HUES6 (cell line): Measurements from ENCODE around the gene ERG.

Experiments
- H3K27ac ChIP-seq: 2 replicates; pipeline ENCODE4 v1.7.0; 2013; ENCODE audit warnings: low read depth, mild to moderate bottlenecking, low read length, inconsistent platforms
- H3K27me3 ChIP-seq: 2 replicates; pipeline ENCODE4 v1.6.1; 2013; ENCODE audit warnings: low read length; ENCODE audit not compliant: control insufficient read depth, insufficient read depth
- H3K36me3 ChIP-seq: 2 replicates; pipeline ENCODE4 v1.6.1; 2013; ENCODE audit warnings: low read length; ENCODE audit not compliant: control insufficient read depth, insufficient read depth
- H3K4me1 ChIP-seq: 2 replicates; pipeline ENCODE4 v1.6.1; 2013; ENCODE audit warnings: low read length; ENCODE audit not compliant: control insufficient read depth, insufficient read depth
- H3K4me3 ChIP-seq: 2 replicates; pipeline ENCODE4 v1.5.1; 2013; ENCODE audit warnings: low read depth, low read length
- H3K9ac ChIP-seq: one replicate; pipeline ENCODE4 v1.6.1; 2013; ENCODE audit warnings: mild to moderate bottlenecking, low read length
- H3K9me3 ChIP-seq: 2 replicates; pipeline ENCODE4 v1.6.1; 2013; ENCODE audit warnings: low read depth, low read length; ENCODE audit not compliant: control insufficient read depth, insufficient read depth

ERG gene

DNA sequence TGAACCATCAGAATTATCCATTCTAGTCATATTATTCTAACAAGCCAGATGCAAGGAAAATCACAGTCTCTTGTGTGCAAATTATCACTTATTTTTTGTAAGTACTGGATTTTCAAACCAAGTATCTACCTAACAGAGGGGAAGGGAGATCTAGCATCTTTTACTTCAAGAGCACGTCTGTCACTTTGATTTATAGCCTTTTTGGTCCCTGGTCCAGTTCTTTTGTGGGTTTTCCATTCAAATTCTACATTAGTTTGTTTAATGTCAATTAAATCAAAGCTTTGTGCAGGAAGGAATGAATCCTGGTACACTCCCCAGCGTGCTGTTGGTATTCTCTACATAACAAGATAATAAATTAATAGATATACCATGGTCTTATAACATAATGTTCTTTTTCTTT is 43.6 kb downstream of the ERG start:
- Histone ChIP-seq H3K27me3 (no peaks in the 10 kb centered on the region), H3K36me3 (no peaks in the 10 kb centered on the region), H3K9me3 (no peaks in the 10 kb centered on the region), H3K4me3 (no peak overlapping the region), H3K9ac (no peak overlapping the region), H3K4me1 (peaks cover 4% of the 10 kb centered on the region; the same call in 1 of the 2 replicates), H3K27ac (no peak overlapping the region)

DNA sequence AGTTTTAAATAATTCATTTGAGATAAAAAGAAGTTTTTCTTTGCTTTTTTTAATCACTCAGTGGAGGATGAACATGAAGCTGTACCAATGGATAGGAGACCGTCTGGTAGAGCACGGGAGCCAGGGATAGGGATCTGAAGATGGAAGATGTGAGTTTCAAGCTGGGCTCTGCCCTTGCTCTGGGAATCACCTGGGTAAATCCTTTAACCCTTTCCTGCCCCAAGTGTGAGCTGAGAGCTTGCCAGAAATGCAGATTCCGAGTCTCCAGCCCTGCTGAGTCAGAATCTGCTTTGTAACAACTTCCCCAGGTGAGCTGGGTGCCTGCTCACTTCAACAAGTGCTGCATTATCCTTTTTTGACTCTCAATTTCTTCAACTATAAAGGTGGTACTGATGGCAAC is 44.1 kb downstream of the ERG start:
- no peaks in the 10 kb centered on the region for H3K27me3 ChIP-seq
- no peak overlapping the region for H3K4me3 ChIP-seq
- H3K27ac ChIP-seq: no peak overlapping the region
- H3K4me1 ChIP-seq: peaks cover 4% of the 10 kb centered on the region; the same call in 1 of the 2 replicates
- no peaks in the 10 kb centered on the region for H3K9me3 ChIP-seq
- no peak overlapping the region for H3K9ac ChIP-seq
- H3K36me3 ChIP-seq: no peaks in the 10 kb centered on the region

DNA sequence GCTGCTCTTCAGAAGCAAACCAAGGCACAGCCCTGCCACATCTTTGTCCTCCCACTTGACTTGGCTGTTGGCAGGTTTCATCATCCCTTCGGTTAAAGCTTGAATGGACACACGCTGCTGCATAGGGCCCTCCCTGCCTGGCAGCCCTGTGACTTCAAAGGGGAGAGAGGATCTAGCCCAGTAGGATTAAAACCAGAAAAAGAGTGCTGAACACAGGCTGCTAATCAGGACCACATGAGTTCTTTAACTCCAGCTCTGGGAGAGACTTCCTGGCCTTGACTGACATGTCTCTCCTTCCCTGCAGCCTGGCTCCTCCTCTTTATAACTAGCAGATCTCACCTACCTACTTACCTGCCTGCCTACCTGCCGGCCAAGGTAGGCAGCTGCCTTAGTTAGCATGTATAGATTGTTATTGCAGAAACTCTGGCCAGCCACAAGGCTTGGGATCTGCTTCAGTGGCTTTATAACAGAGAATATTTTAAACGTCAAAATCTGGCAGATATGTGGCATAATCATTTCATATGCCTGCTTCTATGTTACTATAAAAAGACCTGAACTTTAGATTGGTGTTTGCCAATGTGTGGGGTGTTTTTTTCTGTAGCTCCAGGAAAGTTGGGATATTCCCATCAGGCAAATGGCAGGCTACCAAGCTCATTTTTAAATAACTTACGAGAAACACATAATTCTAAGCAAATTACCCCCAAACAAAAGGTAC is 49.4 kb downstream of the ERG start:
- H3K4me1 ChIP-seq: no peaks in the 10 kb centered on the region; the same call in 1 of the 2 replicates
- no peak overlapping the region for H3K27ac ChIP-seq
- H3K27me3 ChIP-seq: peaks cover 14% of the 10 kb centered on the region; the same call in 1 of the 2 replicates
- no peaks in the 10 kb centered on the region for H3K36me3 ChIP-seq
- no peak overlapping the region for H3K4me3 ChIP-seq
- no peaks in the 10 kb centered on the region for H3K9me3 ChIP-seq
- no peak overlapping the region for H3K9ac ChIP-seq

DNA sequence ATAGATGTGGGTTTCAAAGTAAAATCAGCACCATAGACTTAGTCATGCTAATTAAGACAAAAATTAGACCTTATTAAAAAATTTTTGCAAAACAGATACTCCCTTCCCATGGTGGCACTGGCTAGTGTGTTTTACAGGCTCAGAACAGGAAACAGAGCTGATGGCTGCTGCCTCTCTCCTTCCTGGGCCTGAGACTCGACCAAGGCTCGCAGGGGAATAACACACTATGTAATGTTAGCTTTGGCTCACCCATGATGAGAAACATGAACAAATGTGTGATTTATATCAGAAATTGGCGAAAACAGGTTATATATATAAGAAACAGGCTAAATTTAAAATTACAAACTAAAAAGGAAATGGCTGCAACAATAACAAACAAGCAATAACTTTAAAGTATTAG is 50.7 kb downstream of the ERG start:
- no peak overlapping the region for H3K27ac ChIP-seq

DNA sequence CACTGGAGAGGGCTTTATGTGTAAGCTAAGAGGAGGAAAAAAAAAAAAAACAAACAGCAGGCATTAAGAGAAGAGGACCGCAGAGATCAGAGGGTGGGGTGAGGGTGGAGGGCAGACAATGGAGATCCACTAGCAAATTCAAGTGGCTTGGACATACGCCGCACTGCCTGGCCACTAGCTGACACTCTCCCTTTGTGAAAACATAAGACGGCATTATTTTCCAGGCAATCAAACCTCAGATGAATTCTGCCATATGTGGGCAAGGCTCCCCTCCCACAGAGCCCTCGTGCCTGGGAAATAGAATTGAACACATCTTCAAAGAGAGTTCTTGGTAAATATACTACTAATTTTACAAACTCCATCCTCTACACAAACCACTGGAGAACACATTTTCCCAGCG is 53.6 kb downstream of the ERG start:
- H3K4me1 ChIP-seq: peaks cover 3% of the 10 kb centered on the region; the same call in 1 of the 2 replicates

More for the DNA sequence above, 50.7 kb downstream of the ERG start:
- H3K4me1 ChIP-seq: no peaks in the 10 kb centered on the region
- H3K9ac ChIP-seq: no peak overlapping the region
- H3K4me3 ChIP-seq: no peak overlapping the region
- peaks cover 14% of the 10 kb centered on the region; the same call in 1 of the 2 replicates for H3K27me3 ChIP-seq
- H3K9me3 ChIP-seq: no peaks in the 10 kb centered on the region
- no peaks in the 10 kb centered on the region for H3K36me3 ChIP-seq

DNA sequence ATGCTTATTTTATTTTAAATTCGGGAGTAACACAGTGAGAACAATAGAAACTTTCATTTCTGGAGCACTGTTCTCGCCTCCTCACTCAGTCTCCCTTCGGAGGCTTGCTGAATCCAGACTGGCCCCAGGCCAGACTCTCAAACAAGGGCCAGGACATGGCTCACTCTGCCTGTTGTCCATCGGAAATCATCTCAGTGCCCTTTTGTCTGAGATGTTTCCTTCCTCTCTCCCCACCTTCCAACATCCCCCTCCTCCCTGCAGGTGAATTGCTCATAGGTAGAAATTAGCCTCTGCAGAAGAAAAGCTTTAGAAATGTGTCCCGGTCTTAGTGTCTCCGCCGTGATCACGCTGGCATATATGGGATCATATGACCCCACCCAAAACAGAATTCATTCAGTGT is 55.2 kb downstream of the ERG start:
- no peaks in the 10 kb centered on the region for H3K9me3 ChIP-seq
- no peaks in the 10 kb centered on the region for H3K36me3 ChIP-seq
- peaks cover 14% of the 10 kb centered on the region; the same call in 1 of the 2 replicates for H3K27me3 ChIP-seq
- H3K4me3 ChIP-seq: no peak overlapping the region
- H3K4me1 ChIP-seq: peaks cover 3% of the 10 kb centered on the region; the same call in 1 of the 2 replicates
- H3K27ac ChIP-seq: no peak overlapping the region
- H3K9ac ChIP-seq: no peak overlapping the region

More for the DNA sequence above, 53.6 kb downstream of the ERG start:
- no peak overlapping the region for H3K4me3 ChIP-seq
- H3K9me3 ChIP-seq: no peaks in the 10 kb centered on the region
- no peaks in the 10 kb centered on the region for H3K36me3 ChIP-seq
- peaks cover 14% of the 10 kb centered on the region; the same call in 1 of the 2 replicates for H3K27me3 ChIP-seq
- no peak overlapping the region for H3K27ac ChIP-seq
- H3K9ac ChIP-seq: no peak overlapping the region

DNA sequence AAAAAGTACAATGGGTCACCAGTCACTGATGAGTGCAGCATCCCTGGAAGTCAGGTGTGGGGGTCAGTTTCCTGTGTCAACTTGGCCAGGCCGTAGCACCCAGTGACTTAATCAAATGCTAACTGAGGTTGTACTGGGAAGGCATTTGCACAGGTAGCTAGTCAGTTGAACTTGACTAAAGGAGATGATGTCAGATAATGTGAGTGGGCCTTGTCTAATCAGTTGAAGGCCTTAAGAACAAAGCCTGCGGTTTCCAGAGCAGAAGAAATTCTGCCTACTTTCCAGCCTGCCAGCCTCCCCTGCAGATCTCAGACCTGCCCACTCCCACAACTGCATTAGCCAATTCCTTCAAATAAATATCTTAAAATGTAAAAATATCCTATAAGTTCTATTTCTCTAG is 57.1 kb downstream of the ERG start:
- Histone ChIP-seq H3K36me3 (no peaks in the 10 kb centered on the region), H3K4me3 (no peak overlapping the region), H3K9ac (no peak overlapping the region), H3K4me1 (peaks cover 3% of the 10 kb centered on the region; the same call in 1 of the 2 replicates), H3K27ac (no peak overlapping the region), H3K27me3 (no peaks in the 10 kb centered on the region), H3K9me3 (no peaks in the 10 kb centered on the region; the same call in 1 of the 2 replicates)

DNA sequence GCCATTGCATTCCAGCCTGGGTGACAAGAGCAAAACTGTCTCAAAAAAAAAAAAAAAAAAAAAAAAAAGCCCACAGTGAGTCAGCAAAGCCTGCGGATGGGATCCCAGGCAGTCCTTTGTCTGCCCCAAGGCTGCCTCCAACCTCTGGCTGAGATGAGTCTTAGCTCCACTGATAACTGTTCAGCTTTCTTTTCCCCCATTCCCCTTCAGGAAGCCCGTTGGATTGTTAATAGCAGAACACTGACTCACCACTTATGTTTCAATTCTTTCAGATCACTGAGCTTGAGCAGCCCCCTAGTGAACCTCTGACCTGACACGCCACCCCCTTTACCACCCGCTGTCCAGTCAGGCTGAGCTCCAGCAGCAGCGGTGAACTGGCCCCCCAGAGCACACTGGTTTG is 57.5 kb downstream of the ERG start:
- H3K4me3 ChIP-seq: no peak overlapping the region
- H3K9me3 ChIP-seq: no peaks in the 10 kb centered on the region; the same call in 1 of the 2 replicates
- H3K9ac ChIP-seq: no peak overlapping the region
- no peak overlapping the region for H3K27ac ChIP-seq
- H3K4me1 ChIP-seq: peaks cover 3% of the 10 kb centered on the region; the same call in 1 of the 2 replicates
- no peaks in the 10 kb centered on the region for H3K36me3 ChIP-seq
- no peaks in the 10 kb centered on the region for H3K27me3 ChIP-seq

DNA sequence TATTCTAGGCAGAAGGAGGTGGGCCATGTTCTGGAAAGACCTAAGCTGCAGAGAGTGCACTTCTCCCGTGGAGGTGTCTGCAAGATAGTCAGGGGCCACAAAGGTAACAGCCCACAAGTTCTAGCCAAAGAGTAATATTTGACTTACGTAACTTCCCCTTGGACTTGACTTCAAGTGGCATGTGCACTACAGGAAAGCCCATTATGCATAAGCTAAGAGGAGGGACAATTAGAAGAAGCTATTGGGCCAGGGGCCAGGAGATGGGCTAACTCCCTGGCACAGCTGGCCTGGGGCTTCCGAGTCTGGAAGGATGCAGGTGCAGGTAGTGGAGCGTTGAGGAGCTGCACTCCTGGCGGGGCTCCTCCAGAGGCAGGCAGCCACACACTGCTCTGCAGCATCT is 58.3 kb downstream of the ERG start:
- Histone ChIP-seq H3K9ac (no peak overlapping the region), H3K9me3 (no peaks in the 10 kb centered on the region; the same call in 1 of the 2 replicates), H3K4me1 (peaks cover 3% of the 10 kb centered on the region; the same call in 1 of the 2 replicates), H3K27me3 (no peaks in the 10 kb centered on the region), H3K36me3 (no peaks in the 10 kb centered on the region), H3K27ac (no peak overlapping the region), H3K4me3 (no peak overlapping the region)

DNA sequence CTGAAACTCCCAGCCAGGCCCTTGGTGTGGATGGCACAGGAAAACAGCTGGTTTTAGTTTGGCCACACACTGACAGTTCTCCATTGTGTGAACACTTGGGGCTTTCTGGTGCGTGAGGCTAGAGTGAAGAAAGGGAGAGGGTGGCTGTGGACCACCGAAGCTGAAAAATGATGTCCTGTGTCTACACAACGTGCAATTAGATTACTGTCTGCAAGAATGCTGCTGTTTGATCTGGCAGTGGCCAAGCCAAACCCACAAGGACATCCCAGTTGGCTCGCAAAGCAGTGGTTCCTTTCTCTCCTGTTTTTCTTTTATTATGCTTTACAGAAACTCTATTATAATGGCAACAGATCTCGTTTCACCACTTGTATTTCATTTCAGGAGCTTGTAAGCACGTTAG is 58.9 kb downstream of the ERG start:
- H3K9me3 ChIP-seq: no peaks in the 10 kb centered on the region; the same call in 1 of the 2 replicates
- H3K27ac ChIP-seq: no peak overlapping the region
- H3K4me1 ChIP-seq: peaks cover 3% of the 10 kb centered on the region; the same call in 1 of the 2 replicates
- H3K36me3 ChIP-seq: no peaks in the 10 kb centered on the region
- no peak overlapping the region for H3K4me3 ChIP-seq
- no peaks in the 10 kb centered on the region for H3K27me3 ChIP-seq
- no peak overlapping the region for H3K9ac ChIP-seq

DNA sequence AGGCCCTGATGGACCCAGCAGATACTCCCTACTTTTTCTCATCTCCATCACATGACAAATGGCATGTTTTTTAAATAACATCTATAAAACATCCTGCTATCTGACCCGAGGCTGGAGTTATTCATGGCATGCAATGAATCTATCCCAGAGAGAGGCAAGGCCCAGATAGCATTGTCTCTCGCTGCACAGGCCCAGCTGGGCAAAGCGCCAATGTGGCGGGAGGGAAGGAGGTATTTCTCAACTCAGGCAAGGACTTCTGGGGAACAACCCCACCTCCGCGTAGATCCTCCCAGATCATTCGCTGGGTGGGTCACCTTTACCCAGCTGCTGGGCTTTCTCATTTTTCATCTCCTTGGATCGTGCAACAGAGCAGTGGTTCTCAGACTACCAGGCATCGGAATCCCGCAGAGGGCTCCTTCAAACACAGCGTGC is 59.8 kb downstream of the ERG start:
- no peaks in the 10 kb centered on the region for H3K36me3 ChIP-seq
- no peaks in the 10 kb centered on the region for H3K27me3 ChIP-seq
- H3K4me3 ChIP-seq: no peak overlapping the region
- no peak overlapping the region for H3K27ac ChIP-seq
- peaks cover 3% of the 10 kb centered on the region; the same call in 1 of the 2 replicates for H3K4me1 ChIP-seq
- no peaks in the 10 kb centered on the region; the same call in 1 of the 2 replicates for H3K9me3 ChIP-seq
- no peak overlapping the region for H3K9ac ChIP-seq
